ENCODE data around the gene FUT2.

The FUT2 gene

GRCh38 chr19:48646001-48646721 lies 49.6 kb upstream of the FUT2 start, which contains the start of gene CA11 (continued):
- TF ChIP-seq TRIM28 (IDR thresholded peaks at IDR 0.05; ENCODE audit: borderline replicate concordance, low read length) = no peak
- TF ChIP-seq KLF9 (tag by site-specific recombination; IDR thresholded peaks at IDR 0.05; ENCODE audit: low read depth) = peak; percentile 70
- no peak for TF ChIP-seq ZNF324 (tag by site-specific recombination; IDR thresholded peaks at IDR 0.05)
- peak; percentile 76 for TF ChIP-seq ZNF692 (tag by site-specific recombination; IDR thresholded peaks at IDR 0.05)
- no peak for TF ChIP-seq ZNF350 (tag by site-specific recombination; IDR thresholded peaks at IDR 0.05)
- no peak for TF ChIP-seq ZBTB1 (tag by site-specific recombination; IDR thresholded peaks at IDR 0.05)
- TF ChIP-seq GLIS2 (tag by site-specific recombination; IDR thresholded peaks at IDR 0.05) = peak; percentile 92
- peak; percentile 31; the same call in 1 of the 2 replicates for TF ChIP-seq ZNF394 (tag by site-specific recombination; IDR thresholded peaks at IDR 0.05; ENCODE audit: borderline replicate concordance)
- peak; percentile 73 for TF ChIP-seq ZBTB8A (tag by site-specific recombination; IDR thresholded peaks at IDR 0.05)
- TF ChIP-seq ZFP41 (tag by site-specific recombination; IDR thresholded peaks at IDR 0.05; ENCODE audit: borderline replicate concordance) = no peak
- no peak for TF ChIP-seq ZBTB21 (tag by site-specific recombination; IDR thresholded peaks at IDR 0.05)
- peak; percentile 88; the same call in 1 of the 2 replicates for TF ChIP-seq ZNF561 (tag by site-specific recombination; IDR thresholded peaks at IDR 0.05; ENCODE audit: borderline replicate concordance)
- peak; percentile 99 for TF ChIP-seq EGR2 (tag by site-specific recombination; IDR thresholded peaks at IDR 0.05; ENCODE audit: low read depth)
- TF ChIP-seq BCL11A (tag by site-specific recombination; IDR thresholded peaks at IDR 0.05; ENCODE audit: low read depth) = no peak
- no peak for TF ChIP-seq ZNF311 (tag by site-specific recombination; IDR thresholded peaks at IDR 0.05; ENCODE audit: borderline replicate concordance)
- TF ChIP-seq ZBTB11 (tag by site-specific recombination; conservative IDR thresholded peaks at IDR 0.05; ENCODE audit: low read depth) = no peak; the same call in none of the 2 replicates

- ChIA-PET POLR2A (interaction anchor here (0.5 to 3.9 kb wide), 12 partner anchors 8 to 329 kb away, joined by 3 to 39 read pairs (median 6); partner anchors contain the start of genes DBP, RPL18 and SPHK2), CTCF (interaction anchor here (0.5 to 2.4 kb wide), 10 partner anchors 9 to 196 kb away, joined by 3 to 30 read pairs (median 4); partner anchors contain the start of gene HSD17B14)
- Histone ChIP-seq H3K4me1 (ENCODE audit: control insufficient read depth, insufficient read depth, low read length) (peaks cover 9% of the 10 kb centered on the region), H3K36me3 (ENCODE audit: control insufficient read depth in 2 of 2, insufficient read depth in 1 of 2, low read length in 2 of 2) (no peaks in the 10 kb centered on the region), H3K9me3 (ENCODE audit: control insufficient read depth, insufficient read depth, low read depth, low read length) (no peaks in the 10 kb centered on the region), H3K27ac (ENCODE audit: extremely low read depth, low read depth, low read length) (no peak overlapping the region), H3K4me3 (ENCODE audit: low read depth, low read length) (peak overlapping the region; percentile 44; the same call in 1 of the 2 replicates)
- TF ChIP-seq KLF16 (tag by site-specific recombination; IDR thresholded peaks at IDR 0.05) = 0 out of 2 replicates have a peak, but pooled peaks have one; percentile 79
- no peak for TF ChIP-seq ZNF837 (tag by site-specific recombination; IDR thresholded peaks at IDR 0.05)
- no peak for TF ChIP-seq ZNF169 (tag by site-specific recombination; IDR thresholded peaks at IDR 0.05)
- no peak for TF ChIP-seq ZNF266 (tag by site-specific recombination; IDR thresholded peaks at IDR 0.05; ENCODE audit: low read depth)
- TF ChIP-seq ZNF350 (tag by site-specific recombination; IDR thresholded peaks at IDR 0.05) = no peak
- peak; percentile 61; the same call in 1 of the 2 replicates for TF ChIP-seq KLF8 (tag by site-specific recombination; IDR thresholded peaks at IDR 0.05)
- no peak for TF ChIP-seq SP3 (tag by site-specific recombination; IDR thresholded peaks at IDR 0.05)
- TF ChIP-seq INSM2 (tag by site-specific recombination; IDR thresholded peaks at IDR 0.05) = no peak
- no peak for TF ChIP-seq GLI2 (tag by site-specific recombination; IDR thresholded peaks at IDR 0.05; ENCODE audit: borderline replicate concordance, low read depth)
- no peak; the same call in 1 of the 2 replicates for TF ChIP-seq SP2 (tag by site-specific recombination; IDR thresholded peaks at IDR 0.05)
- no peak for TF ChIP-seq ZNF670 (tag by site-specific recombination; IDR thresholded peaks at IDR 0.05; ENCODE audit: low read depth)
- TF ChIP-seq ZNF24 (tag by site-specific recombination; IDR thresholded peaks at IDR 0.05) = no peak
- peak; percentile 70 for TF ChIP-seq ZFP69B (tag by site-specific recombination; IDR thresholded peaks at IDR 0.05)
- peak; percentile 93 for TF ChIP-seq ZNF398 (tag by site-specific recombination; IDR thresholded peaks at IDR 0.05)
Observed at GRCh38 chr19:48646722-48647216, 49.0 kb upstream of the FUT2 start.

Data from HEK293 (cell line).